ENCODE results near the gene MRGPRD. TPM values are rescaled to one million over a fixed set of nuclear protein-coding genes. Genes with fewer than 3 reads are reported as not detected.

MRGPRD gene
- total and polyA plus RNA-seq, 2 experiments from 2014 or later: not detected

- Histone ChIP-seq H3F3A (replicated peaks; ENCODE audit: low read depth) (no peaks in the 10 kb centered on the region), H3K4me1 (ENCODE audit: insufficient read depth) (no peaks in the 10 kb centered on the region; the same call in 1 of the 2 replicates), H3K4me2 (no peak overlapping the region), H3K27me3 (ENCODE audit: insufficient read depth) (no peaks in the 10 kb centered on the region), H3K36me3 (ENCODE audit: insufficient read depth) (no peaks in the 10 kb centered on the region), H3K9me2 (ENCODE audit: insufficient read depth) (no peaks in the 10 kb centered on the region), H3K79me2 (replicated peaks; ENCODE audit: insufficient read depth) (no peaks in the 10 kb centered on the region), H4K20me1 (replicated peaks; ENCODE audit: insufficient read depth) (no peaks in the 10 kb centered on the region), H3K4me3 (no peak overlapping the region), H2AFZ (no peak overlapping the region), H3K27ac (ENCODE audit: low read depth) (no peak overlapping the region)
- peaks cover 8% of the 10 kb centered on the region for H3K27me3 Mint-ChIP-seq (ENCODE audit: insufficient read depth, low read depth, poor library complexity)
- H3K4me1 Mint-ChIP-seq: peaks cover 3% of the 10 kb centered on the region; the same call in 1 of the 3 replicates
- no peak overlapping the region for H3K27ac Mint-ChIP-seq
- peaks cover 3% of the 10 kb centered on the region; the same call in 1 of the 3 replicates for H3K36me3 Mint-ChIP-seq (ENCODE audit: low read depth)
- H3K4me3 Mint-ChIP-seq: no peak overlapping the region; the same call in 2 of the 3 replicates
- no peak for ATAC-seq
- no peak for DNase-seq (ENCODE audit: low spot score)
- TF ChIP-seq, protein P1, sequence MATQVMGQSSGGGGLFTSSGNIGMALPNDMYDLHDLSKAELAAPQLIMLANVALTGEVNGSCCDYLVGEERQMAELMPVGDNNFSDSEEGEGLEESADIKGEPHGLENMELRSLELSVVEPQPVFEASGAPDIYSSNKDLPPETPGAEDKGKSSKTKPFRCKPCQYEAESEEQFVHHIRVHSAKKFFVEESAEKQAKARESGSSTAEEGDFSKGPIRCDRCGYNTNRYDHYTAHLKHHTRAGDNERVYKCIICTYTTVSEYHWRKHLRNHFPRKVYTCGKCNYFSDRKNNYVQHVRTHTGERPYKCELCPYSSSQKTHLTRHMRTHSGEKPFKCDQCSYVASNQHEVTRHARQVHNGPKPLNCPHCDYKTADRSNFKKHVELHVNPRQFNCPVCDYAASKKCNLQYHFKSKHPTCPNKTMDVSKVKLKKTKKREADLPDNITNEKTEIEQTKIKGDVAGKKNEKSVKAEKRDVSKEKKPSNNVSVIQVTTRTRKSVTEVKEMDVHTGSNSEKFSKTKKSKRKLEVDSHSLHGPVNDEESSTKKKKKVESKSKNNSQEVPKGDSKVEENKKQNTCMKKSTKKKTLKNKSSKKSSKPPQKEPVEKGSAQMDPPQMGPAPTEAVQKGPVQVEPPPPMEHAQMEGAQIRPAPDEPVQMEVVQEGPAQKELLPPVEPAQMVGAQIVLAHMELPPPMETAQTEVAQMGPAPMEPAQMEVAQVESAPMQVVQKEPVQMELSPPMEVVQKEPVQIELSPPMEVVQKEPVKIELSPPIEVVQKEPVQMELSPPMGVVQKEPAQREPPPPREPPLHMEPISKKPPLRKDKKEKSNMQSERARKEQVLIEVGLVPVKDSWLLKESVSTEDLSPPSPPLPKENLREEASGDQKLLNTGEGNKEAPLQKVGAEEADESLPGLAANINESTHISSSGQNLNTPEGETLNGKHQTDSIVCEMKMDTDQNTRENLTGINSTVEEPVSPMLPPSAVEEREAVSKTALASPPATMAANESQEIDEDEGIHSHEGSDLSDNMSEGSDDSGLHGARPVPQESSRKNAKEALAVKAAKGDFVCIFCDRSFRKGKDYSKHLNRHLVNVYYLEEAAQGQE (IDR thresholded peaks at IDR 0.05; ENCODE audit: unreplicated experiment): no peak
- TF ChIP-seq, protein P2, sequence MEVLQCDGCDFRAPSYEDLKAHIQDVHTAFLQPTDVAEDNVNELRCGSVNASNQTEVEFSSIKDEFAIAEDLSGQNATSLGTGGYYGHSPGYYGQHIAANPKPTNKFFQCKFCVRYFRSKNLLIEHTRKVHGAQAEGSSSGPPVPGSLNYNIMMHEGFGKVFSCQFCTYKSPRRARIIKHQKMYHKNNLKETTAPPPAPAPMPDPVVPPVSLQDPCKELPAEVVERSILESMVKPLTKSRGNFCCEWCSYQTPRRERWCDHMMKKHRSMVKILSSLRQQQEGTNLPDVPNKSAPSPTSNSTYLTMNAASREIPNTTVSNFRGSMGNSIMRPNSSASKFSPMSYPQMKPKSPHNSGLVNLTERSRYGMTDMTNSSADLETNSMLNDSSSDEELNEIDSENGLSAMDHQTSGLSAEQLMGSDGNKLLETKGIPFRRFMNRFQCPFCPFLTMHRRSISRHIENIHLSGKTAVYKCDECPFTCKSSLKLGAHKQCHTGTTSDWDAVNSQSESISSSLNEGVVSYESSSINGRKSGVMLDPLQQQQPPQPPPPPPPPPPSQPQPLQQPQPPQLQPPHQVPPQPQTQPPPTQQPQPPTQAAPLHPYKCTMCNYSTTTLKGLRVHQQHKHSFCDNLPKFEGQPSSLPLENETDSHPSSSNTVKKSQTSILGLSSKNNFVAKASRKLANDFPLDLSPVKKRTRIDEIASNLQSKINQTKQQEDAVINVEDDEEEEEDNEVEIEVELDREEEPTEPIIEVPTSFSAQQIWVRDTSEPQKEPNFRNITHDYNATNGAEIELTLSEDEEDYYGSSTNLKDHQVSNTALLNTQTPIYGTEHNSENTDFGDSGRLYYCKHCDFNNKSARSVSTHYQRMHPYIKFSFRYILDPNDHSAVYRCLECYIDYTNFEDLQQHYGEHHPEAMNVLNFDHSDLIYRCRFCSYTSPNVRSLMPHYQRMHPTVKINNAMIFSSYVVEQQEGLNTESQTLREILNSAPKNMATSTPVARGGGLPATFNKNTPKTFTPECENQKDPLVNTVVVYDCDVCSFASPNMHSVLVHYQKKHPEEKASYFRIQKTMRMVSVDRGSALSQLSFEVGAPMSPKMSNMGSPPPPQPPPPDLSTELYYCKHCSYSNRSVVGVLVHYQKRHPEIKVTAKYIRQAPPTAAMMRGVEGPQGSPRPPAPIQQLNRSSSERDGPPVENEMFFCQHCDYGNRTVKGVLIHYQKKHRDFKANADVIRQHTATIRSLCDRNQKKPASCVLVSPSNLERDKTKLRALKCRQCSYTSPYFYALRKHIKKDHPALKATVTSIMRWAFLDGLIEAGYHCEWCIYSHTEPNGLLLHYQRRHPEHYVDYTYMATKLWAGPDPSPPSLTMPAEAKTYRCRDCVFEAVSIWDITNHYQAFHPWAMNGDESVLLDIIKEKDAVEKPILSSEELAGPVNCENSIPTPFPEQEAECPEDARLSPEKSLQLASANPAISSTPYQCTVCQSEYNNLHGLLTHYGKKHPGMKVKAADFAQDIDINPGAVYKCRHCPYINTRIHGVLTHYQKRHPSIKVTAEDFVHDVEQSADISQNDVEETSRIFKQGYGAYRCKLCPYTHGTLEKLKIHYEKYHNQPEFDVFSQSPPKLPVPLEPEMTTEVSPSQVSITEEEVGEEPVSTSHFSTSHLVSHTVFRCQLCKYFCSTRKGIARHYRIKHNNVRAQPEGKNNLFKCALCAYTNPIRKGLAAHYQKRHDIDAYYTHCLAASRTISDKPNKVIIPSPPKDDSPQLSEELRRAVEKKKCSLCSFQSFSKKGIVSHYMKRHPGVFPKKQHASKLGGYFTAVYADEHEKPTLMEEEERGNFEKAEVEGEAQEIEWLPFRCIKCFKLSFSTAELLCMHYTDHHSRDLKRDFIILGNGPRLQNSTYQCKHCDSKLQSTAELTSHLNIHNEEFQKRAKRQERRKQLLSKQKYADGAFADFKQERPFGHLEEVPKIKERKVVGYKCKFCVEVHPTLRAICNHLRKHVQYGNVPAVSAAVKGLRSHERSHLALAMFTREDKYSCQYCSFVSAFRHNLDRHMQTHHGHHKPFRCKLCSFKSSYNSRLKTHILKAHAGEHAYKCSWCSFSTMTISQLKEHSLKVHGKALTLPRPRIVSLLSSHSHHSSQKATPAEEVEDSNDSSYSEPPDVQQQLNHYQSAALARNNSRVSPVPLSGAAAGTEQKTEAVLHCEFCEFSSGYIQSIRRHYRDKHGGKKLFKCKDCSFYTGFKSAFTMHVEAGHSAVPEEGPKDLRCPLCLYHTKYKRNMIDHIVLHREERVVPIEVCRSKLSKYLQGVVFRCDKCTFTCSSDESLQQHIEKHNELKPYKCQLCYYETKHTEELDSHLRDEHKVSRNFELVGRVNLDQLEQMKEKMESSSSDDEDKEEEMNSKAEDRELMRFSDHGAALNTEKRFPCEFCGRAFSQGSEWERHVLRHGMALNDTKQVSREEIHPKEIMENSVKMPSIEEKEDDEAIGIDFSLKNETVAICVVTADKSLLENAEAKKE (CRISPR knock-in tag; IDR thresholded peaks at IDR 0.05): no peak
- no peak for TF ChIP-seq EZH2phosphoT487 (IDR thresholded peaks at IDR 0.05; ENCODE audit: unreplicated experiment)
- TF ChIP-seq ZNF331 (CRISPR knock-in tag; IDR thresholded peaks at IDR 0.05; ENCODE audit: low read depth): no peak
- TF ChIP-seq ZNF114 (CRISPR knock-in tag; IDR thresholded peaks at IDR 0.05): no peak
- no peak for TF ChIP-seq CTCF (conservative IDR thresholded peaks at IDR 0.05; ENCODE audit: low read depth in 2 of 2)
- TF ChIP-seq, protein P3, sequence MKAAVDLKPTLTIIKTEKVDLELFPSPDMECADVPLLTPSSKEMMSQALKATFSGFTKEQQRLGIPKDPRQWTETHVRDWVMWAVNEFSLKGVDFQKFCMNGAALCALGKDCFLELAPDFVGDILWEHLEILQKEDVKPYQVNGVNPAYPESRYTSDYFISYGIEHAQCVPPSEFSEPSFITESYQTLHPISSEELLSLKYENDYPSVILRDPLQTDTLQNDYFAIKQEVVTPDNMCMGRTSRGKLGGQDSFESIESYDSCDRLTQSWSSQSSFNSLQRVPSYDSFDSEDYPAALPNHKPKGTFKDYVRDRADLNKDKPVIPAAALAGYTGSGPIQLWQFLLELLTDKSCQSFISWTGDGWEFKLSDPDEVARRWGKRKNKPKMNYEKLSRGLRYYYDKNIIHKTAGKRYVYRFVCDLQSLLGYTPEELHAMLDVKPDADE (IDR thresholded peaks at IDR 0.05): no peak
- TF ChIP-seq EZH2 (IDR thresholded peaks at IDR 0.05; ENCODE audit: low read depth, unreplicated experiment): no peak
- TF ChIP-seq STAT1 (IDR thresholded peaks at IDR 0.05; ENCODE audit: unreplicated experiment): no peak
- no peak for TF ChIP-seq NANOG (IDR thresholded peaks at IDR 0.05; ENCODE audit: borderline replicate concordance)
- TF ChIP-seq JUNB (IDR thresholded peaks at IDR 0.05; ENCODE audit: unreplicated experiment): no peak
- TF ChIP-seq POLR2AphosphoS5 (IDR thresholded peaks at IDR 0.05; ENCODE audit: low read depth): no peak
- TF ChIP-seq CREB1 (CRISPR knock-in tag; IDR thresholded peaks at IDR 0.05; ENCODE audit: low read depth): no peak
- no peaks in the 10 kb centered on the region for H3K9me3 Mint-ChIP-seq
Measured at GRCh38 chr11:69005183-69005630, 24.4 kb upstream of the MRGPRD start.

Data from GM23338 (cell line).